GM18873 (cell line): ENCODE results near the gene KLHL22.
"Not testable (repeated sequence)": the region's sequence is repeated elsewhere in the genome, so short reads cannot be mapped to it uniquely, and the experiment has no call there.

Experiments
- ATAC-seq: cut with Tn5 transposase; IDR thresholded peaks from one replicate; pipeline ENCODE4 v1.9.1; 2021; ENCODE audit warnings: mild to moderate bottlenecking, moderate library complexity, moderate number of reproducible peaks; ENCODE audit not compliant: unreplicated experiment, low FRiP score

KLHL22 gene

GRCh38 chr22:20494978-20495860, at the start of gene KLHL22:
Gene KLHL22, minus strand, starts transcription at chr22:20495795. Its CDS starts 6,584 bp downstream, at chr22:20489211.
- no peak for ATAC-seq

- not testable (repeated sequence) for ATAC-seq
Measured at GRCh38 chr22:20545318-20545634, 49.7 kb upstream of the KLHL22 start.

GRCh38 chr22:20542736-20543135, 47.1 kb upstream of the KLHL22 start:
- ATAC-seq, result no peak

- no peak for ATAC-seq
Measured at GRCh38 chr22:20542055-20542454, 46.5 kb upstream of the KLHL22 start.

- ATAC-seq, result not testable (repeated sequence)
Measured at GRCh38 chr22:20538875-20539274, 43.3 kb upstream of the KLHL22 start.

GRCh38 chr22:20537983-20538382, 42.4 kb upstream of the KLHL22 start:
- no peak for ATAC-seq

- no peak for ATAC-seq
Measured at GRCh38 chr22:20537325-20537756, 41.7 kb upstream of the KLHL22 start.

GRCh38 chr22:20536590-20537324, 41.2 kb upstream of the KLHL22 start:
- ATAC-seq, result no peak

- ATAC-seq, result no peak
Measured at GRCh38 chr22:20533879-20534265, 38.3 kb upstream of the KLHL22 start.

GRCh38 chr22:20533095-20533878, 37.7 kb upstream of the KLHL22 start:
- ATAC-seq, result no peak

GRCh38 chr22:20532256-20532993, 36.8 kb upstream of the KLHL22 start:
- ATAC-seq, result no peak

GRCh38 chr22:20531404-20532201, 36.0 kb upstream of the KLHL22 start:
- ATAC-seq, result no peak

- ATAC-seq, result no peak
Measured at GRCh38 chr22:20531154-20531403, 35.5 kb upstream of the KLHL22 start.

GRCh38 chr22:20530368-20531153, 35.0 kb upstream of the KLHL22 start:
- ATAC-seq, result no peak

- no peak for ATAC-seq
Measured at GRCh38 chr22:20528405-20528978, 32.9 kb upstream of the KLHL22 start.

- no peak for ATAC-seq
Measured at GRCh38 chr22:20526628-20527355, 31.2 kb upstream of the KLHL22 start.

GRCh38 chr22:20526305-20526627, 30.7 kb upstream of the KLHL22 start:
- ATAC-seq, result no peak

GRCh38 chr22:20525048-20525447, 29.5 kb upstream of the KLHL22 start:
- no peak for ATAC-seq
